ENCODE results near the gene CNOT6L.
A peak's percentile ranks its signal among the peaks of the same experiment; 100 is the strongest.
"Not testable (repeated sequence)": the region's sequence is repeated elsewhere in the genome, so short reads cannot be mapped to it uniquely, and the experiment has no call there.

Gene CNOT6L

GRCh38 chr4:77818602-77819403 is at the start of gene CNOT6L:
TSS of gene CNOT6L (minus strand) at chr4:77819368. CDS start at chr4:77819308, 60 bp downstream.
- no peak for FAIRE-seq

GRCh38 chr4:77865259-77865658 is 46.1 kb upstream of the CNOT6L start:
- no peak for FAIRE-seq

GRCh38 chr4:77863341-77863740 is 44.2 kb upstream of the CNOT6L start:
- FAIRE-seq: not testable (repeated sequence)

DNA sequence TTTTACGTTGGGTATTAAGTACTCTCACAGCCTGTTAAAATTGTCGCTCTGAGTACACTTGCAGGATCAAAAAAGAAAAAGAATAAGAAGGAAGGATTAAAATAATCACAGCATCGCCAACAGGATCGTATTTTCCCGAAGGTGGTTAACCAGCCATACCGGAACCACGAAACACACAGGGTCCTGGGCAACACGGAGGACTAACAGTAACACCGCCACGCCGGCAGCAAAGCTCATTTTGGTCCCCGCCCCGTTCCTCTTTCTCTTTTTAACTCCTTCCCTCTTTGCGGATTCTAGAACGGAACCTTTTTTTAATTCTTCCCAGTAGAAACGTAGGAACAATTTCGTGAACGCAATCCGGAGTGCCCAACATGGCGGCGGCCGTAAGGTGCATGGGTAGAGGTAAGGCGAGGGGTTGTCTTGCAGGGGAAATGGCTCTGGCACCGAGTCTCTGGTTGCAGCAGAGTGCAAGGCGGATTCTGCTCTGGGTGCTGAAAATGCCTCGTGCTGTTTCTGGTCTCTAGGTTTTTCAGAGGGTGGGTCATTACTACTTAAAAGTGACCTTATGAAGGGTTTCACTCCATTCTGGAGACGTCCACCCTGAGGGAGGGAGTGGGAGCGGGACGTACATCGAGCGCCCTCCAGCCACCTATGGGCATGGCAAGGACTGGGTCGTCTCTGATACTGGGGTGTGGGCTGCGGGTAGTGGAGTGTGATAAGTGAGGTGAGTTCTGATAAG is 43.5 kb upstream of the CNOT6L start, which contains the start of gene MRPL1:
MRPL1 (plus strand) TSS at position 353 of the 739 bp plus-strand sequence; CDS start at position 372, 19 bp downstream.
- FAIRE-seq: peak; percentile 93

DNA sequence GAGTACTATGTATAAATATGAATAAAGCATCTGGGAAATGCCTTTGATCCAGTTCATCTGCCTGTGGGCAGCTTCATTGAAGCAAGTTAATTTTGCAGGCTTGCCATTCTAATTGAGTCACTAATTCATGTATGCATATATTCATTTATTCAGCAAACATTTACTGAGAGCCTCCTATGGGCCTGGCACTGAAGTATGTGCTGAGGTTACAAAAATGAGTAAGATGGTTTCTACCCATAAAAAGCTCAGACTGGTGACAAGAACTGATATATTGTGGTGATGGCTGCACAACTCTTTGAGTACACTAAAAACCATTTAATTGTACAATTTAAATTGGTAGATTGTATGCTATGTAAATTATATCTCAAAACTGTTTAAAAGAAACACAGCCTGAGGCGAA is 42.3 kb upstream of the CNOT6L start:
- no peak for FAIRE-seq

- FAIRE-seq: no peak
These were observed 40.1 kb upstream of the CNOT6L start for GRCh38 chr4:77859256-77859655.

DNA sequence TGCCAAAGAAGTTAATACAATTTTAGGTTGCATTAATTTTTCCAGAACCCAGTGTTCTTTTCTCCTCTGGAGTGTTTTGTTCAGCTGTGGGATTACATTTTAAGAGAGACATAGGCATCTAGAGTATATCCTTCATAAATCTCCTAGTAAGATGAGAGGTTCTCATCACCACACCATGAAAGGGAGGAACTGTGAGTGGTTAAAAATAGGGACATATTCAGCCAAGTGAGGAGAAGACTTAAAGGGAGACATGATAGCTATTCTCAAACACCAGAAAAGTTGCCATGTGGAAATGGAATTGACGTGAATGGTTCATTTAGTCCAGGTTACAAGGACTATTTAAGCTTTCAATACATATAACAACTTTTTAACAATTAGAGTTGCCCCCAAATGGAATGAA is 37.0 kb upstream of the CNOT6L start:
- FAIRE-seq: no peak

DNA sequence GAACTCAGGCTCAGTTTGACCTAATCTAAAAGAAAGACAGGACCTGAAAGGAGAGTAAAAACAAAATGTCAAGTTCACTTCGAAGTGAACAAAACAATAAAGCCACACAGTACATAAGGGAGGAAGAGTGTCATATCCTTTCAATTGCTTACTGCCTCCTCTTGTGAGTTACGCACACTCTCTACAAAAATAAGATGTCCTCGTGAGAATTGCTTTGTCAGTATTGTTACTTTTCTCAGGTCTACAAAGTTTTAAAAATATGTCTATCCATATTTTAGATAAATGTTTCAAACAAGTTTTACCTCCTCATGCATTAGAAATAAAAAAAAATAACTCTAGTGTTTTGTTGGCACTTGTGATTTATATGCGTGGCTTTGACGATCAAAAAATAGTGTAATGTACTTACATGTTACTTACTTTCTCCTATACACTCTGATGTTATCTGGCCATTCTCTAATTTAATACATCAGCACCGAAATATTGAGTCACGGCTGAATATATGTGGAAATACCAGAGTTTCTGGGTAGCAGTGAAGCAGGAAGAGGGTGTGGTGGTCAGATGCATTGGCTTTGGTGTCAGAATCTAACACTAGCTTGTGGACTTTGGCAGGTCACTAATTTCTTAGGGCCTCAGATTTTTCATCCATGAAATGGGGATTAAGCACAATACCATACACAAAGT is 35.4 kb upstream of the CNOT6L start:
- FAIRE-seq: peak; percentile 55

DNA sequence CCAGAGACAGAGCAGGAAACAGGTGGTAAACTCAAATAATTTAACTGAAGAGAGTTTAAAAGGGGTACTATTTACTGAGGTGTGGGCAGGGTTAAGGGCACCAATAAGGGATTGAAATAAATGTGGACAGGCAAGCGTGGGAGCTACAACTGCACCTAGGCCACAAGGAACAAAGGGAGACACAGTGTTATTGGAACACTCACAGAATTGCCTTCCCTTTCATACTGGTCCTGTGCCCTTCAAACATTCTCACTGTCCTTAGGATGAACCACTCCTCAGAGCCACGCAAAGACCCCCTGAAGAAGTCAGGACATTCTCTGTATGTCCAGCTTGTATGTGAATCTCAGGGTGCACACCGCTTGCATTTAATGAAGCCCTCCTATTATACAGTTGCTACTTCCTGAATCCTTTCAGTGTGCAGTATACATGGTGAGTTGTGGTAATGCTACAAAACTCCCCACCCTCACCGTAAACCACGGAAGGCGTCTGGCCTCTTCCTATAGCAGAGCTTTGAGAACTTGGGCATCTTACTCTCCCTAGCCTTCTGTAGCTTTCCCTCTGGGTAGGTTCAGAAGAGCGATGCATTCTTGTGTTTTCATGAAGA is 33.8 kb upstream of the CNOT6L start:
- FAIRE-seq: no peak

- no peak for FAIRE-seq
These were observed 30.3 kb upstream of the CNOT6L start for GRCh38 chr4:77849278-77849965.

DNA sequence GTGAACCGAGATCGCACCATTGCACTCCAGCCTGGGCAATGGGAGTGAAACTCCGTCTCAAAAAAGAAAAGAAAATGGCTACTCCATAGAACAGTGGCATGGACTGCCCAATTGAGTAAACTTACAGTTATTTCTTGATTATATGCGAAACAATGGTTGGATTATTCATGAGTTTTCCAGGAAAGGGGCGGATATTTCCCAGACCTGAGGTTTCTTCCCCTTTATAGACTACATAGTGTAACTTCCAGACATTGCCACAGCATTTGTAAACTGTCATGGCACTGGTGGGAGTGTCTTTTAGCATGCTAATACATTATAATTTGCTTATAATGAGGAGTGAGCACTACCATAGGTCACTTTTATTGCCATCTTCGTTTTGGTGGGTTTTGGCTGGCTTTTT is 29.3 kb upstream of the CNOT6L start:
- no peak for FAIRE-seq

- no peak for FAIRE-seq
These were observed 26.8 kb upstream of the CNOT6L start for GRCh38 chr4:77845929-77846328.

DNA sequence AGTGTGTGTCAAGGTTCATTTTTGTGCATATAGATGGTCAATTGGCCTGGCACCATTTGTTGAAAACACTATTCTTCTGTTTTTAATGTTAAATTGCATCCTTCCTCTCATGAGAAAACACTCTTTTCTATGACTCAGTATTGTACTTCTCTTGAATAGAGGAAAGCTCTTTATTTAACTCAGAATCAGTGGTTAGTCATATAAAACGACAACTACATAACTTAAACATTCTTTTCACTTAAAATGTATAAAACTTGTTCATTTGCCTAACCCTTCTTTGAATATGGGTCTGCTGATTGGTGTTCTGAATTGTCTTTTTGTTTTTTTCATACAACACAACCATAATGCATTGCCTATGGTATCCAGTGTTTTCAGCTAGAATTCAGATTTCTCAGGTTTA is 26.2 kb upstream of the CNOT6L start:
- no peak for FAIRE-seq

DNA sequence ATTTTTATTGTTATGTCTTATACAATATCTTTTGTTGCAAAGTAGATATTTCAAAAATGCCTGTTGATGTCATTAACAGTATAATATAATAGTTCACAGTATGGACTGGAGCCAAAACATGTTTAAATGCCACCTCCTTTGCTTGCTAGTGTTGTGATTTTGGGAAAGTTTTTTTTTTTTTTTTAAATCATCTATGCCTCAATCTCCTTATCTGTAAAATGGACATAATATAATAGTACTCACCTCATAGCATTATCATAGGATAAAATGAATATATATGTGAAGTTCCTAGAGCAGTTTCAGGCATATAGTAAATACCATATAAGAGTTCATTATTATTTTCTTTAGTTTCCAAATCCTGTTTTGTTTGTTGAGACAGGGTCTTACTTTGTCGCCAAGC is 25.2 kb upstream of the CNOT6L start:
- no peak for FAIRE-seq

- FAIRE-seq: no peak
These were observed 24.5 kb upstream of the CNOT6L start for GRCh38 chr4:77843628-77844027.

- no peak for FAIRE-seq
These were observed 15.2 kb upstream of the CNOT6L start for GRCh38 chr4:77834403-77834802.

GRCh38 chr4:77833126-77833724 is 14.1 kb upstream of the CNOT6L start:
- FAIRE-seq: no peak

- no peak for FAIRE-seq
These were observed 8.2 kb upstream of the CNOT6L start for GRCh38 chr4:77827343-77827742.

GRCh38 chr4:77826275-77826674 is 7.1 kb upstream of the CNOT6L start:
- FAIRE-seq: no peak

GRCh38 chr4:77821775-77822174 is 2.6 kb upstream of the CNOT6L start:
- FAIRE-seq: no peak

DNA sequence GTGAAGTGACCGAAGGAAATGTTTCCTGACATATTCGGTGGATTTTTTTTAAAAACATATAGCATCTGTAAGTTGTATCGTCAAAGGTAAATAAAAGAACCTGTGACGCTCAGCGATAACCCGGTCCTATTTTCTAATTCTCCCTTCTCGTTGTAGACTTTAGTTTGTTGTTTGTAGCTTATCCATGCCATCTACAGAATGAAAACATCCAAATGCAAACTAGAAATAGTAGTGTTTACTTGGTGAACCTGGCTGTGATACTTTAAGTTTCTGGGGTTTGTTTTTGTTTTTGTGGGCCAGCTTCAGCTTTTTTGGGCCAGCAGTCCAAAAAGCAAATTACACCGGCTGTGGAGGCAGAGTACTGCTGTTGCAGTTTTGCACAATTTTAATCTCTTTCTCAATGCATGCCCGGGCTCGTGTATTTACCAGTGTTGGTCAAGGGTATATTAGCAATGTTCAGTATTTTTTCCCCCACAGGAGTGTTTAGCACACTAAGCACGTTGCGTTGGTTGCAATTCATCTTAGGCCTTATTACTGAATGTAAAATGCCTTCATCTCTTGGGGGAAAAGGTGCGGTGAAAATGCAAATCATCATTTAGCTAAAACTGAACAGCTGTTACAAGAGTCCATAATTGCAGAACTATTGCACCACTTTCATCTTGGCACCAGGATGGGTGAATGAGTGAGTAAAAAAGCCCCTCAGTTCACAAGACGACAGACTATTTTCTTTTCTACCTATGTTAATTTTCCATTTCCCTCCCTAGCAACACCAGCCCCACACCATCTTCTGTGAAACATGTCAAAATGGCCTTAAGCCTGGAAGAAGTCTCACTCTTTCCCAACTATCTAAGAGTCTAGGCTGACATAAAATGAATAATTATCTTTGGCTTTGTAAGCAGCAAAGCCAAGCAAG is 1.7 kb upstream of the CNOT6L start:
- no peak for FAIRE-seq

All from endometrium (tissue), 2 donors.